H1 (cell line): ENCODE results near the gene PDZRN4. TPM values are rescaled to one million over a fixed set of nuclear protein-coding genes. Genes with fewer than 3 reads are reported as not detected.

Experiments used
- CTCF ChIA-PET: fragments of 300-600 bp; sonication (Branson Sonifier 250); formaldehyde crosslinking; loops from one replicate; lab custom pipeline; 2021; ENCODE audit not compliant: partially characterized antibody; lab: Charles Lee
- POLR2A ChIA-PET: fragments of 300-600 bp; sonication (Branson Sonifier 250); formaldehyde crosslinking; loops from one replicate; lab custom pipeline; 2021; ENCODE audit warnings: inconsistent platforms; ENCODE audit not compliant: partially characterized antibody; lab: Charles Lee
- DNase-seq, 2 experiments: peaks; one replicate each; pipeline versions ENCODE4 v3.0.0 to v3.0.0-alpha.2; 2010 to 2022; ENCODE audit warnings: low spot score in 2 of 2, low read depth in 1 of 2, mixed read lengths in 1 of 2
- FAIRE-seq: peaks from 2 replicates; lab custom pipeline; 2011; peaks lifted over from hg19 to GRCh38; lab: Jason Lieb, UNC
- H2AFZ ChIP-seq: 2 replicates; pipeline ENCODE4 v1.8.1; 2012; ENCODE audit warnings: low read length, inconsistent platforms
- H2AK5ac ChIP-seq: 2 replicates; pipeline ENCODE4 v1.6.1; 2013; ENCODE audit warnings: low read depth, low read length
- H2BK120ac ChIP-seq: replicated peaks from 2 replicates; pipeline ENCODE3; 2013; ENCODE audit warnings: low read depth, low read length, inconsistent platforms
- H2BK12ac ChIP-seq: 2 replicates; pipeline ENCODE4 v1.6.1; 2013; ENCODE audit warnings: low read depth, low read length
- H2BK15ac ChIP-seq: 2 replicates; pipeline ENCODE4 v1.6.1; 2013; ENCODE audit warnings: low read length
- H2BK20ac ChIP-seq: 2 replicates; pipeline ENCODE4 v1.6.1; 2013; ENCODE audit warnings: low read length
- H2BK5ac ChIP-seq: 2 replicates; pipeline ENCODE4 v1.6.1; 2013; ENCODE audit warnings: low read depth, low read length
- H3K14ac ChIP-seq: 2 replicates; pipeline ENCODE4 v1.6.1; 2013; ENCODE audit warnings: inconsistent platforms; ENCODE audit not compliant: insufficient read length
- H3K18ac ChIP-seq: 2 replicates; pipeline ENCODE4 v1.6.1; 2013; ENCODE audit warnings: low read length; ENCODE audit errors: extremely low read depth
- H3K23ac ChIP-seq: 2 replicates; pipeline ENCODE4 v1.6.1; 2013; ENCODE audit warnings: inconsistent platforms; ENCODE audit not compliant: insufficient read length
- H3K23me2 ChIP-seq: 2 replicates; pipeline ENCODE4 v1.6.1; 2013; ENCODE audit warnings: low read depth, low read length
- H3K27ac ChIP-seq: 2 replicates; pipeline ENCODE4 v1.6.1; 2011; ENCODE audit warnings: low read depth, low read length, inconsistent platforms
- H3K27me3 ChIP-seq, 4 experiments: replicated peaks in 1 of 4; 1 replicate in 1 of 4; 2 replicates in 3 of 4; pipeline versions ENCODE4 v1.6.1 to v1.8.1; 2011 to 2013; ENCODE audit warnings: low read length in 3 of 4, mild to moderate bottlenecking in 3 of 4, inconsistent platforms in 2 of 4, mixed read lengths in 2 of 4, moderate library complexity in 1 of 4; ENCODE audit not compliant: control insufficient read depth in 3 of 4, insufficient read depth in 3 of 4; ENCODE audit errors: extremely low read depth in 1 of 4
- H3K36me3 ChIP-seq, 4 experiments: 2 replicates each; pipeline versions ENCODE4 v1.6.1 to v1.8.1; 2011 to 2013; ENCODE audit warnings: mild to moderate bottlenecking in 4 of 4, low read length in 3 of 4, moderate library complexity in 2 of 4, control low read depth in 1 of 4, inconsistent platforms in 1 of 4; ENCODE audit not compliant: insufficient read depth in 4 of 4, control insufficient read depth in 2 of 4
- H3K4ac ChIP-seq: replicated peaks from 2 replicates; pipeline ENCODE3; 2013; ENCODE audit warnings: low read length, low read depth, mixed read lengths, inconsistent platforms; ENCODE audit not compliant: insufficient read length
- H3K4me1 ChIP-seq, 4 experiments: replicated peaks in 1 of 4; 1 replicate in 1 of 4; 2 replicates in 3 of 4; pipeline versions ENCODE4 v1.6.1 to v1.8.1; 2011 to 2013; ENCODE audit warnings: low read length in 3 of 4, inconsistent platforms in 2 of 4, mixed read lengths in 1 of 4; ENCODE audit not compliant: insufficient read depth in 4 of 4, control insufficient read depth in 3 of 4
- H3K4me2 ChIP-seq, 2 experiments: 2 replicates each; pipeline versions ENCODE4 v1.6.1 to v1.8.1; 2011 to 2013; ENCODE audit warnings: low read depth in 2 of 2, low read length in 2 of 2, control low read depth in 1 of 2, inconsistent platforms in 1 of 2, mild to moderate bottlenecking in 1 of 2; ENCODE audit not compliant: insufficient read depth in 1 of 2
- H3K4me3 ChIP-seq, 4 experiments: fragments of 200-600, 300-600 bp in 1 of 4; sonication (generic), shearing (Covaris generic), sonication (Bioruptor Twin) in 1 of 4; 2 replicates each; pipeline versions ENCODE4 v1.5.1 to v1.8.1; 2011 to 2016; ENCODE audit warnings: low read length in 4 of 4, low read depth in 3 of 4, control low read depth in 2 of 4, inconsistent platforms in 2 of 4, mild to moderate bottlenecking in 2 of 4, mixed read lengths in 1 of 4, moderate library complexity in 1 of 4; ENCODE audit not compliant: insufficient read depth in 2 of 4; ENCODE audit errors: extremely low read depth in 1 of 4
- H3K56ac ChIP-seq: replicated peaks from 2 replicates; pipeline ENCODE3; 2013; ENCODE audit warnings: low read depth, mild to moderate bottlenecking, mixed read lengths, low read length, inconsistent platforms; ENCODE audit not compliant: insufficient read length
- H3K79me1 ChIP-seq: 2 replicates; pipeline ENCODE4 v1.6.1; 2013; ENCODE audit warnings: low read depth, low read length, control low read depth
- H3K79me2 ChIP-seq, 2 experiments: 2 replicates each; pipeline versions ENCODE4 v1.6.1 to v1.8.1; 2012 to 2013; ENCODE audit warnings: low read length in 2 of 2, mild to moderate bottlenecking in 2 of 2, inconsistent platforms in 1 of 2; ENCODE audit not compliant: insufficient read depth in 2 of 2, control insufficient read depth in 1 of 2
- H3K9ac ChIP-seq, 4 experiments: replicated peaks in 1 of 4; 1 replicate in 1 of 4; 2 replicates in 3 of 4; pipeline versions ENCODE4 v1.6.1 to v1.8.1; 2011 to 2013; ENCODE audit warnings: low read depth in 3 of 4, low read length in 3 of 4, control low read depth in 2 of 4, mild to moderate bottlenecking in 2 of 4, moderate library complexity in 2 of 4, inconsistent platforms in 1 of 4; ENCODE audit errors: extremely low read depth in 1 of 4
- H3K9me3 ChIP-seq, 2 experiments: 2 replicates each; pipeline versions ENCODE4 v1.6.1 to v1.8.1; 2012 to 2013; ENCODE audit warnings: mild to moderate bottlenecking in 2 of 2, moderate library complexity in 2 of 2, control low read depth in 1 of 2, inconsistent platforms in 1 of 2, low read depth in 1 of 2, low read length in 1 of 2, mixed read lengths in 1 of 2; ENCODE audit not compliant: insufficient read depth in 2 of 2
- H4K20me1 ChIP-seq, 2 experiments: replicated peaks in 1 of 2; 2 replicates each; pipeline versions ENCODE3 to v1.8.1; 2011 to 2013; ENCODE audit warnings: inconsistent platforms in 2 of 2, low read length in 2 of 2, mild to moderate bottlenecking in 1 of 2; ENCODE audit not compliant: insufficient read depth in 2 of 2, control insufficient read depth in 1 of 2
- H4K5ac ChIP-seq: 2 replicates; pipeline ENCODE4 v1.6.1; 2013; ENCODE audit warnings: low read length, low read depth, mixed read lengths, inconsistent platforms; ENCODE audit not compliant: insufficient read length
- H4K8ac ChIP-seq: 2 replicates; pipeline ENCODE4 v1.8.0; 2013; ENCODE audit warnings: mild to moderate bottlenecking, moderate library complexity, low read length, inconsistent platforms; ENCODE audit not compliant: insufficient read depth; ENCODE audit errors: extremely low read depth
- H4K91ac ChIP-seq: replicated peaks from 2 replicates; pipeline ENCODE3; 2013; ENCODE audit warnings: low read length, mixed read lengths, inconsistent platforms; ENCODE audit not compliant: insufficient read length
- BACH1 ChIP-seq: IDR thresholded peaks from 2 replicates; pipeline ENCODE4 v1.6.1; 2012; ENCODE audit warnings: low read length, improper control_type of control experiment
- EP300 ChIP-seq, 2 experiments: IDR thresholded peaks; 1 replicate in 1 of 2; 2 replicates in 1 of 2; pipeline ENCODE4 v1.6.1; 2011 to 2012; ENCODE audit warnings: low read depth in 2 of 2, low read length in 2 of 2, mild to moderate bottlenecking in 2 of 2, borderline replicate concordance in 1 of 2, inconsistent platforms in 1 of 2, moderate library complexity in 1 of 2
- HDAC6 ChIP-seq: IDR thresholded peaks from one replicate; pipeline ENCODE4 v1.7.1; 2012; ENCODE audit warnings: low read depth, mild to moderate bottlenecking, inconsistent platforms, low read length, moderate library complexity
- KDM1A ChIP-seq: fragments of 200-600, 300-600 bp; sonication (generic); IDR thresholded peaks from 2 replicates; pipeline ENCODE4 v1.7.1; 2016; ENCODE audit warnings: mild to moderate bottlenecking, low read length, borderline replicate concordance
- KDM4A ChIP-seq: IDR thresholded peaks from one replicate; pipeline ENCODE4 v1.7.1; 2012; ENCODE audit warnings: low read depth, mild to moderate bottlenecking, moderate library complexity, low read length, inconsistent platforms; ENCODE audit not compliant: severe bottlenecking
- NANOG ChIP-seq: IDR thresholded peaks from 2 replicates; pipeline ENCODE4 v1.6.1; 2011; ENCODE audit warnings: low read length, low read depth, mild to moderate bottlenecking, inconsistent platforms; ENCODE audit not compliant: insufficient read depth, poor library complexity, severe bottlenecking
- POLR2A ChIP-seq, 2 experiments: IDR thresholded peaks; 1 replicate in 1 of 2; 2 replicates in 1 of 2; pipeline ENCODE4 v1.6.1; 2011; ENCODE audit warnings: low read depth in 2 of 2, low read length in 2 of 2, mild to moderate bottlenecking in 2 of 2; ENCODE audit errors: control extremely low read depth in 1 of 2
- POLR2AphosphoS5 ChIP-seq: IDR thresholded peaks from 2 replicates; pipeline ENCODE4 v1.6.1; 2011; ENCODE audit warnings: low read depth, low read length
- RAD21 ChIP-seq, 2 experiments: IDR thresholded peaks in 1 of 2; conservative IDR thresholded peaks in 1 of 2; 2 replicates each; pipeline ENCODE4 v1.6.1; 2011; ENCODE audit warnings: low read depth in 2 of 2, low read length in 2 of 2, improper control_type of control experiment in 1 of 2, inconsistent platforms in 1 of 2, mild to moderate bottlenecking in 1 of 2, moderate library complexity in 1 of 2
- RFX5 ChIP-seq: IDR thresholded peaks from 2 replicates; pipeline ENCODE4 v1.6.1; 2011; ENCODE audit warnings: low read depth, low read length, improper control_type of control experiment, borderline replicate concordance
- SP1 ChIP-seq: IDR thresholded peaks from 2 replicates; pipeline ENCODE4 v1.6.1; 2011; ENCODE audit warnings: low read depth, low read length
- TCF12 ChIP-seq: IDR thresholded peaks from 2 replicates; pipeline ENCODE4 v1.6.1; 2011; ENCODE audit warnings: low read depth, mild to moderate bottlenecking, low read length
- YY1 ChIP-seq: IDR thresholded peaks from 2 replicates; pipeline ENCODE4 v1.6.1; 2011; ENCODE audit warnings: low read depth, mild to moderate bottlenecking, low read length
- WGBS, 2 experiments: shearing (Covaris generic) in 1 of 2; methylation state at CpG; one replicate each; pipeline versions ENCODE4 v1.1.6 to v1.1.7; 2013 to 2015; ENCODE audit warnings: low lambda C conversion rate in 2 of 2, mixed read lengths in 2 of 2, inconsistent platforms in 1 of 2, low coverage in 1 of 2, missing lambda C conversion rate in 1 of 2; ENCODE audit not compliant: insufficient replicate concordance in 2 of 2, insufficient coverage in 1 of 2, insufficient read length in 1 of 2; ENCODE audit errors: extremely low coverage in 1 of 2, missing lambda C conversion rate in 1 of 2; 5-methylcytosine and 5-hydroxymethylcytosine counted together
- polyA plus RNA-seq, 7 experiments: library from polyadenylated mRNA; depleted of rRNA in 3 of 7; stranded (reverse) in 5 of 7; unstranded in 2 of 7; fragments of >200 nt in 5 of 7; fragments of 200-250 nt in 2 of 7; gene quantifications; 1 replicate in 5 of 7; 2 replicates in 1 of 7; 4 replicates in 1 of 7; pipeline versions ENCODE4 v1.2.1 to v1.2.3, GENCODE V29; 2011 to 2013; ENCODE audit warnings: missing spikeins in 2 of 7, mixed read lengths in 2 of 7
- total RNA-seq: library from RNA; stranded (reverse); fragmentation: NEBNext Ultra II Directional; extraction: Animal tissue kit (Norgen Biotek cat#: 25700); gene quantifications from 2 replicates; pipeline ENCODE4 v1.2.1, GENCODE V29; 2021
- TF ChIP-seq, protein P1 (sequence below): IDR thresholded peaks from 2 replicates; pipeline ENCODE4 v1.6.1; 2012; ENCODE audit warnings: inconsistent platforms

PDZRN4 gene
- total and polyA plus RNA-seq, 2 of the 8 experiments (the other 6 are each of a cell fraction or from before 2014, with no cell fraction given), result not detected

DNA sequence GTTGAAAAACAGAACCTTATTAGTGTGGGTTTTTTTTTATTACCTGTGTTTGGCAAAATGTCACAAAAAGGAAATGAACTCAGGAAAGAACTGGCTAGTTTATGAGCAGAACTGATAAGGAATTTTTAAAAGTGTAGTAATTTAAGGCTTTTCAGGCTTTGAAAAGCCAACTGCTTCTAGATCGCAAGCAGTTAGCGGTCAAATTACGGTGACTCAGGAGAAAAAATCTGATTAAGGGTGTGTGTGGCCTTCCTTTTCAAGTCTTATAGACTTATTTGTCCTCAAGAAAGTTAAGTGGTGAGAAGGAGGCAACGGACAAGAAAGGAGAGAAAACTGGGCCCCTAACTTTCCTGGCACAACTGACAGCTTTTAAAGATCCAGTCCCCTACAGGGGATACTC is 33.4 kb downstream of the PDZRN4 start:
- no peak overlapping the region for H4K5ac ChIP-seq
- H3K9me3 ChIP-seq, result no peaks in the 10 kb centered on the region
- no peaks in the 10 kb centered on the region for H3K79me2 ChIP-seq
- H2BK120ac ChIP-seq, result no peak overlapping the region
- H3K4me3 ChIP-seq, result no peak overlapping the region
- H3K4me2 ChIP-seq, result no peak overlapping the region
- no peak overlapping the region for H2BK20ac ChIP-seq
- no peak overlapping the region for H2BK15ac ChIP-seq
- no peak overlapping the region for H3K4ac ChIP-seq
- H3K36me3 ChIP-seq, result no peaks in the 10 kb centered on the region
- H3K23ac ChIP-seq, result no peak overlapping the region
- no peak overlapping the region for H2BK5ac ChIP-seq
- H2AK5ac ChIP-seq, result no peak overlapping the region
- no peak overlapping the region for H3K27ac ChIP-seq
- CTCF ChIA-PET, result interaction anchor here (0.9 kb wide), 1 partner anchor 19 kb away, joined by 3 read pairs; no protein-coding TSS in a partner anchor
- no peak overlapping the region for H2BK12ac ChIP-seq
- FAIRE-seq (no peak), DNase-seq (no peak)
- H3K79me1 ChIP-seq, result no peaks in the 10 kb centered on the region
- H3K4me1 ChIP-seq, result peaks cover 0 to 2% (median 0%) of the 10 kb centered on the region in 4 experiments; a peak in 4 of 7 replicates
- no peak overlapping the region for H4K8ac ChIP-seq
- H3K18ac ChIP-seq, result no peak overlapping the region
- POLR2A ChIA-PET, result no interaction called here
- no peaks in the 10 kb centered on the region for H4K20me1 ChIP-seq
- H3K23me2 ChIP-seq, result no peaks in the 10 kb centered on the region
- no peaks in the 10 kb centered on the region for H3K27me3 ChIP-seq
- no peak overlapping the region for H3K56ac ChIP-seq
- H2AFZ ChIP-seq, result no peak overlapping the region
- H3K9ac ChIP-seq, result no peak overlapping the region
- 73% methylated on average over 4 of the region's 4 CpGs; no CpG with 5 or more reads in 1 of the 2 experiments for WGBS, 2 experiments
- no peak overlapping the region for H4K91ac ChIP-seq
- no peak overlapping the region for H3K14ac ChIP-seq
- TF ChIP-seq TCF12 (no peak), BACH1 (no peak), EP300 (IDR thresholded peaks at IDR 0.05; ENCODE audit: borderline replicate concordance in 1 of 2, low read depth in 2 of 2, low read length in 2 of 2) (no peak), POLR2AphosphoS5 (no peak), RFX5 (no peak), HDAC6 (no peak), SP1 (no peak), NANOG (no peak), KDM1A (no peak), RAD21 (IDR thresholded peaks at IDR 0.05 in 1 of 2, conservative IDR thresholded peaks at IDR 0.05 in 1 of 2; ENCODE audit: low read depth in 2 of 2, low read length in 2 of 2) (no peak), YY1 (no peak), KDM4A (no peak), POLR2A (IDR thresholded peaks at IDR 0.05; ENCODE audit: control extremely low read depth in 1 of 2, low read depth in 2 of 2, low read length in 2 of 2) (no peak)
- TF ChIP-seq, protein P1, sequence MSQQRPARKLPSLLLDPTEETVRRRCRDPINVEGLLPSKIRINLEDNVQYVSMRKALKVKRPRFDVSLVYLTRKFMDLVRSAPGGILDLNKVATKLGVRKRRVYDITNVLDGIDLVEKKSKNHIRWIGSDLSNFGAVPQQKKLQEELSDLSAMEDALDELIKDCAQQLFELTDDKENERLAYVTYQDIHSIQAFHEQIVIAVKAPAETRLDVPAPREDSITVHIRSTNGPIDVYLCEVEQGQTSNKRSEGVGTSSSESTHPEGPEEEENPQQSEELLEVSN, result no peak
